COLO668 (cell line): ENCODE measurements around the gene CTSD.

ENCODE experiments used
- DNase-seq: peaks from one replicate; lab custom pipeline; 2025; ENCODE audit not compliant: unreplicated experiment; lab: John Stamatoyannopoulos, UW

CTSD gene

DNA sequence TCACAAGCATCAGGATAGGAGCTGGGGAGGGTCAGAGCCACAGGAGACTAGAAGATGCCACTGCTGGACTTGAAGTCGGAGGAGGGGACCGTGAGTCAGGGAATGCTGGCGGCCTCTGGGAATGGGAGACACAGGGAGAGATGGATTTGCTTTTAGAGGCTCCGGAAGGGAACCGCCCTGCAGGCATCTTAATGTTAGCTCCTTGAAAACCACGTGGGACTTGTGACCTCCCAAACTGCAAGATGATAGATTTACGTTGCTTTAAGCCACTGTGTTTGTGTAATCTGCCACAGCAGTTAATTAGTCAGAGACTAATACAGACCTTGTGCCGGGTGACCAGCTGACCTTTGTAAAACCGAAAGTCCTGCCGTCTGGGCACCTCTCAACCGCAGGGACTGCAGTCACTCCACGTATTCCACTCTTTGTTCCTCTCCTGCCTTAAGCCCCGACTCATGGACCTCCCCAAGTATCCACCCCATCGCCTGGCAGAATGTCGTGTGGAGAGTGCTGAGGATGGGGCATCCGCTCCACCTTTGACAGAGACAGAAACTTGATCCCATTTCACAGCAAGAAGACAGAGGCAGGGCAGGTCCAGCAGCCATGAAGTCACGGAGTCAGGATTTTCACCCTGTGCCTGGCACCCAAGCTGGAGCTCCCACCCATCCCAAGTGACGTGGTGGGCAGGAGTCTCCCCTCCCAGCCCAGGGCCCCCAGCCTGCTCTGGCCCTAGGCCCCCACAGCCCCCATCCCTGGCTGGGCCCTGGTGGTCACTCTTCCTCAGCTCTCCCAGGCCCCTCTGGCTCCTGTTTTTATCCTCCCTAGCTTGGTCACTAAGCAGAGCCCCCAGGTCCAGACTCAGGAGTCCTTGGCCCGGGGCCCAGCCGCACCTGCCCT, 19.4 kb upstream of the CTSD start:
- no peak for DNase-seq

DNA sequence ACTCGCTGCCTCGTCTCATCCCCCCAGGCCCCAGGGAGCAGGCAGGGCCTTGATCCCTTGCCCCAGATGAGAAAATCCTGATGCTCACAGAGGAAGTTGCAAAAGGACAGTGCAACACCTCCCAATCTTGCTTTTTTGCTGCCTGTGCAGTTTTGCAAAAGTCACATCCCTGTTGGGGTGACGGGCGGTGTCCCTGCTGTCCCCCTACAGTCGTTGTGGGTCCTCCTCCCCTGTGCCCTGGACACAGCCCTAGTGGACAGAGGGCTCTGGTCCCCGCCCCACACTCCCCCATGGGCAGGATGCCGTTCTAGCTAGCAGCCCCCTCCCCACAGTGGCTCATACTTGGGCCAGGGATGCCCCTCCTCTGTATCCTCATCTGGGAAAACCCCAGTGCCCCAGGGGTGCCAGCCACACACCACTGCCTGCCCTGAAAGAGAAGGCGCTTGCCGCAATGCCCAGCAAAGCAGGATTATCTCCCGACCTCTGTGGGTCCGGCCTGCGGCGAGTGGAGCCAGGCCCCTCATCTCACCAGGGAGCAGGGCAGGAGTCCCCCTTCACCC, 18.4 kb upstream of the CTSD start:
- DNase-seq, result no peak

DNA sequence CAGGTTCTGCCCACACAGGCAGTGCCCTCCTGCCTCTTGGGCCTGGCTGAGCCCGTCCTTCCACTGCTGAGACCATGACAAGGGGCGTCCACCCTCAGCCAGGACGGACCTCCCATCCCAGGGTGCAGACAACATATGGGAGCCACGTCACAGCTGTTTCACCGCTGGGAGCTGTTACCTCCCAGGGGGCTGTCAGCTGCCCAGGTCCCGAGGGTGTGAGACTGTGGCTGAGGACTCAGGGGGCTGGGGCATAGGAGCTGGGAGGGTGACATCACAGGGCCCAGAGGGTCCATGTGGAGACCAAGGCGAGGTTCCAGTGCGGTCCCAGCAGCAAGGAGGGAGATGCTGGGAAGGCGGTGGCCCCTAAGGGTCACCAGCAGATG, 17.9 kb upstream of the CTSD start:
- DNase-seq, result no peak

DNA sequence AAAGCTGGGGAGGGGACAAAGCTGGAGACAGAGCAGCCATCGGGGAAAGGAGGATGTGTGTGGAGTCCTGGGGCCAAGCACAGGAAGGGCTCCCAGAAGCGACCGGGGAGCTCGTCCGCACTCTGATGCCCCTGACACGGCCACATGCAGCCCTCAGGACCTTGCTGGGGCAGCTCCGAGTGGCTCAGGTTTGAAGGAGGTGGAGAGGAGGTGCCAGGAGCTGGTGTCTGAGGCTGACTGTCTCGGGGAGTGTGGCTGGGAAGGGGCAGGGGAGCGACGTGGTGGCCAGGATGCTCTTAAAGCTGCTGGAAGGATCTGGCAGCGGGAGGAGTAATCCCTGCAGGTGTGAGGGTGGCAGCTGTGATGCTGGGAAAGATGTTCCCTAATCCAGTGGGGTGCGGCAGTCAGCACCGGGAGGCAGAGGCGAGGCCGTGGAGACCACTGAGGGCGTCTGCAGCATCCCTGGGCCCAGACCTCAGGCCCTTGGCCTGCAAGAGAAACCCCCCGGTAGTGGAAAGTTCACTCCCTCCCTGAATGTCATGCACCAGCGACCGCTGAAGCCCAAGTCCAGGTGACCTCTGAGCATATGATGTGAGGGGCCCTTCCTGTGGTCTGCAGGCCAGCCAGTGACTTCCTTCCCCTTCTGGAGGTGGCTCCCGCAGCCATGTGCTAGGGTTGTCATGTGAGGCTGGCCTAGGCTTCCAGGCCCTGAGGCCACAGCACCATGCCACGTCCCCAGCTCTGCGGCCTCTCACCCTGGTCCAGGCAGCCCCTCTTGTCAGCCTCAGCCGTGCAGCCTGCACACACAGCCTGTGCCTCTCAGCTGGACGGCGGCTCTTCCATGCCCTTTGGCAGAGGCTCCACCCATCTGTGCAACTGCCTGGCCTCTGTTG, 17.2 kb upstream of the CTSD start:
- DNase-seq, result no peak

DNA sequence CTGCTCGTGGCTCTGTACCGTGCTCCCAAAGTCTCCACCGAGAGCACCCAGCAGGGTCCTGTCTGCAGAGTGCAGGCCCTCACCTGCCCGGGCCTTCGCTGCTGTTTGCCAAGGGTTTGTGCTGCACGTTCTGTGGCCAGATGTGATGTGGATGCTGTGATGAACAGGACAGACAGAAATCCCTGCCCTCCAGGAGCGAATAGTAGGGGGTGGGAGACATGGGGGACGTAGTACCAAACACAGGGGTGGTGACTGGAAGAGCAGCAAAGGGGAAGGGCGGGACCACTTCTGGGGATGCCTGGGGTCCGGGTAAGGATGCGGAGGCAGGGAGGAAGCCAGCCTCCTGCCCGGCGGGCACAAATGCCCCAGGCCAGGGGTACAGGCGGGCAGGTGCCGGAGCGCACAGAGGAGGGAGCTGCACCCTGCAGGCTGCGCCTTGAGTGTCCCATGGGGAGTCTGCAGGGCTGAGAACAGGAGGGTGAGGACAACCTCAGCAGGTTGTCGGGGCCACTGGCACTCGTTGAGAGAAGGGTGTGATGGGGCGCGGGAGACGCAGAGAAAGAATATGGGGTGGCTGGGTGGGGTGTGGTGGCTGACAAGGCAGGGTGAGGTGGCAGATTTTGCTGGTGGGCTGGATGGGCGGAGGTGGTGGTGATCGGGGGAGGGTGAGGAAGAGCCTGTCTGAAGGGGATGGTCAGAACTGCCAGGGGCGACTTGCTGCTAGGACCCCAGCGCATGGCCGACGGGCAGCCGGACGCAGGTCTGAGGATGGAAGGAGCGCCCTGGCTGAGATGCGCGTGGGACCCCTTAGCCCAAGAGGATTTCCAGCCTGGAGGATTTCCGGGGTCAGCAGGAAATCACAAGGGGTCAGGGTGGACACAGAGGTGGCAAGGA, 16.3 kb upstream of the CTSD start:
- no peak for DNase-seq

DNA sequence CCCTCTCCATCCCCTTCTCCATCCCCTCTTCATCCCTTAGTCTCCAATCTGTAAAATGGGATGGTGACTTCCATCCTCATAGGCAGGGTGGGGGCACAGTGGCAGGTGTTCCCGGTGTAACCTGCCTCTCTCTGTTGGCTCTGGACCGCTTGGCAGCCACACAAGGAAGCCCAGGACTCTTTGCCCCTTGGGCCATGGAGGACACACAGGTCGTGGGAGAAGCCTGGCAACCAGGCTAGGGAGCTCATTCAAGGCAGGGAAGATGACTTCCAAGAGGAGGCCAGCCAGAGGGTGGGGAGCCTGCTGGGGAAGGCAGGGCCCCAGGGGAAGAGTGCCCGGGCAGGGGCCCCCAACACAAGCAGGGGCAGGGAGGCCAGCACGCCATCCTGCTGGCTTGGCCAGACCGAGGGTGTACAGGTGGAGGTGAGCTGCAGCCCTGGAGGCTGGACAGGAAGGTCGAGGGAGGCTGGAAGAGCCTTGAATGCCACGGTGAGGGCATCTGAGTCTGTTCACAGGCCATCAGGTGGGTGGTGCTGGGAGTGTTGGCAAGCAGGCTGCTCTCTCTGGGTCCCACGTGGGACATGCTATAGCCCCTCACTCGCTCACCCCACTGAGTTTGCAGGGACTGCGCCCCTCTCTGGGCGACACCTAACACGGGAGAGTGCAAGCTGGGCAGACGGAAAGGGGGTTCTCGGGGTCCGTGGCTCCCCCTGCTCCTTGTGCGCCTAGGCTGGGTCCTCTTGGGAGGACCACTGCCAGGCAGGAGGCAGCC, 15.5 kb upstream of the CTSD start:
- DNase-seq, result no peak

DNA sequence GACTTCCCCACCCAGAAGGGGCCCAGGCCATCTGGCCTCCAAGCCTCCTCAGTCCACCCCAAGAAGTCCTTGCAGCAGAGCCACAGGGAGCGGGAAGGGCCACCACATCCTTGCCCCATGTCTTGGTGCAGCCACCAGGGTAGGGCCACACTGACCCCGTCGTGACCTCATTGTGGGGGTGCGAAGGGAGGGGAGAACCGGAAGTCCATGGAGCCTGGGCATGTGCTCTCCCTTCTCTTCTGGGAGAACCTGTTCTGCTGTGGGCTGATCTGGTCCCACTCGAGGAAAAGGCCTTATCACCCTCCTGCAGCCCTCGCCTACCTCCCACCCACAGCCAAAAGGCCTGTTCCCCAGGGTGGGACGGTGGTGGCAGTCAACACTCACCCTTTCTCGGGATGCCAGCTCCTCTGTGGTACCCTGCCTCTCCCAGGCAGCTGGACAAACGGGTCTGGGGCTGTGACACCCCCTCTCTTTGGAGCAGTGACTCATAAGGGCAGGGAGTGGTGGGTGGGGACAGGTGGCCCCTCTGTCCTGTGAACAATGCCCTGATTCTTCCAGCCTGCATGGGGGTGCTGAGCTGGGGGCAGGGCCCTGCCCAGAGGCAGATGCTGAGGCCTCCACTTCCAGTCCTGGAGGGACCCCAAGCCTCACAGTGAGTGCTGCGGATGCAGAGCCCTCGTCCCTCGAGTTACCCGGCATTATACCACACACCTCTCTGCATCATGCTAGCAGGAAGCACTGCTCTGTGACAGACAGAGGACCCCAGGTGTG, 14.6 kb upstream of the CTSD start:
- DNase-seq, result no peak

DNA sequence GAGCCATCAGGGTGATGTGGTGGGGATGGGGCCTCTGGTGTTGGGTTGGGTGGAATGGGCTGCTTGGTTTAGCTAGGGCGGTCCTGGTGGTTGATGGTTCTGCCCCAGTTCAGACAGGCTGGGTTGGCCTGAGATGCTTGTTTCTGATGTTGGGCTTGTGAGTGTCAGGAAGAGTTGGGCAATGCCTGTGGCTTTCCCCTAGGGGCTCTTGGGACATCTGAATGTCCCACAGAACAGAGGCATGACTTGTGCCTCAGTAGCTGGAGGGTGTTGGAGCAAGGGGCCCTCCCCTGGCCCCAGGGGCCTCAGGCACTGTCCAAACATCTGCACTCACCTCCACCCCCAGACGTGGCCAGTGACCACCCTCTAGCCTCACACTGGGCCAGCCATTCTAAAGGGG, 14.0 kb upstream of the CTSD start:
- DNase-seq, result no peak

DNA sequence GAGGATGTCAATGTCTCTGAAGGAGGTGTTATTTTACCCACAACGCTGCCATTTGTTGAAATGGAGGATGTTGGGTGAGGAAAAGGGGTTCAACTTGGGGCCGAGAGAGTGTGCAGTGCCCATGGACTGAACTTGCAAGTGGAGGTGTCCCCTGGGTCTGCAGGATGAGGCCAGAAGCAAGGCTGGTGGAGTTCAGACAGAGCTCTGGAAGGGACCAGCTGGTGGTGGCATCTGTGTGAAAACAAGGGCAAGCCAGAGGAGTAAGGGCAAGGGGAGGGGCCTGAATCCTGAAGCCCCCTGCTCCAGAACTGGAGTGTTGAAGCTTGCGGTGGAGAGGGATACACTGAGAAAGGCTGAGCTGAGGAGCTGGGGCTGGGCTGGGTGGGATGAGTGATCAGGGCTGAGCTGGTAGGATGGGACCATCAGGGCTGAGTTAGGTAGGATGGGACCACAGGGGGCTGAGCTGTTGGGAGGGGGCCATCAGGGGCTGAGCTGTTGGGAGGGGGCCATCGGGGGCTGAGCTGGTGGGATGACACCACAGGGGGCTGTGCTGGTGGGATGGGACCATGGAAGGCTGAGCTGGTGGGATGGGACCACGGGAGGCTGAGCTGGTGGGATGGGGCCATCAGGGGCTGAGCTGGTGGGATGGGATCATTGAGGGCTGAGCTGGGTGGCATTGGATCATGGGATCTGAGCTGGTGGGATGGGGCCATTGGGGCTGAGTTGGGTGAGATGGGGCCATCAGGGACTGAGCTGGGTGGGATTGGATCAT, 13.4 kb upstream of the CTSD start:
- DNase-seq, result no peak

DNA sequence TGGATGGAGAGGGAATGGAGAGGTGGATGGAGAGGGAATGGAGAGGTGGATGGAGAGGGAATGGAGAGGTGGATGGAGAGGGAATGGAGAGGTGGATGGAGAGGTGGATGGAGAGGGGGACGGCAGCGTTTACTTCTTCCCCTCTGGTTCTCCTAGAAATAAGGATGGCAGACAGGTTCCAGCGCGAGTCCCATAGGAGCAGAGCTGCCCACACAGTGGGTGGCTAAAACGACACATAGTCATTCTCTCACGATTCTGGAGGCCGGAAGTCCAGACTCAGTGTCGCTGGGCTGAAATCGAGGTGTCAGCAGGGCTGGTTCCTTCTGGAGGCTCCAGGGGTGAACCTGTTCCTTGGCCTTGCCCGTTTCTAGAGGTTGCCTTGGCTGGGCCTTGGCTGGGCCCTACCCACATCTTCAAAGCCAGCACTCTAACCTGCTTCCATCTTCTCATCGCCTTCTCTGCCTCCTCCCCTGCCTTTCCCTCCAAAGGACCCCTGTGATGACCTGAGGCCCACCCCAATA, 12.7 kb upstream of the CTSD start:
- no peak for DNase-seq

DNA sequence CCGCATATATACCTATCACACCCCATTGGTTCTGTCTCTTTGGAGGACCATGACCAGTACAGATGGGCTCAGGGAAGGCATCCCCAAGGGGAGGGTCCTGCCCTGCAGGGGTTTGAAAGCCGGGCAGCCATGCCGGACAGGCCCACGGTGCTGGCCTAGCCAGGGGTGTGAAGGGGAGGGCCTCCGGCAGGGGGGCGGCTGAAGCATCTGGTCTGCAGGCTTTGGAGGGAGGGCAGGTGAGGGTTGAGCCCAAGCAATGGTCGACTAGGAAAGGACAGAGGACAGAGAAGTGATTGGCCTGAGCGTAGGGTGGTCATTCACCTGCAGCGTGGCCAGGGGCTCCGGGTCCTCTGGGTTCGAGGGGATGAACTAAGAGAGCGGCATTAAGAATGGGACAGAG, 11.2 kb upstream of the CTSD start:
- no peak for DNase-seq

DNA sequence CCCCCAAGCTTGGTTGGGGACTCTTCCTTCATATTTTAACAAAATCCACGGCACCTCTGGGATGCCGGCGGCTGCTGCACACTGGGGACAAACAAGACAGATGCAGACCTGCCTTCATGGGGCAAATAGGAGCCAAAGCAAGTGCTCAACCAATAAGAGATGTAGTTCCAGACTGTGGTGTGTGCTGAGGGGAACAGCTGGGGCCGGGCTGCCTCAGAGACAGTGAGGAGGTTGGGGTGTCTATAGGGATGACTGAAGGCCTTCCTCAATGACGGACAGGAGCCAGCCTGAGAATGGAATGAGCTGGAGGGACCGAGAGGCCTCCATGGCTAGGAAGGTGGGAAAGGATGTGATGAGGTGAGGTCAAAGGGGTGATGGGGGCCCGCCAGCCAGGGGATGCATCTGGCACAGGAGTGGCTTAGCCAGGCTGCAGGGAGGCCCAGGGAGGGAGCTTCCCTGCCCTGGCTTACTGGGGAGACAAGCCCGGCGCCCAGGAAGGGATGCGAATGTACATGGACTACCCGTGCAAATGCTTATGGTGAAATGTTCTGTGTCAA, 10.3 kb upstream of the CTSD start:
- no peak for DNase-seq

DNA sequence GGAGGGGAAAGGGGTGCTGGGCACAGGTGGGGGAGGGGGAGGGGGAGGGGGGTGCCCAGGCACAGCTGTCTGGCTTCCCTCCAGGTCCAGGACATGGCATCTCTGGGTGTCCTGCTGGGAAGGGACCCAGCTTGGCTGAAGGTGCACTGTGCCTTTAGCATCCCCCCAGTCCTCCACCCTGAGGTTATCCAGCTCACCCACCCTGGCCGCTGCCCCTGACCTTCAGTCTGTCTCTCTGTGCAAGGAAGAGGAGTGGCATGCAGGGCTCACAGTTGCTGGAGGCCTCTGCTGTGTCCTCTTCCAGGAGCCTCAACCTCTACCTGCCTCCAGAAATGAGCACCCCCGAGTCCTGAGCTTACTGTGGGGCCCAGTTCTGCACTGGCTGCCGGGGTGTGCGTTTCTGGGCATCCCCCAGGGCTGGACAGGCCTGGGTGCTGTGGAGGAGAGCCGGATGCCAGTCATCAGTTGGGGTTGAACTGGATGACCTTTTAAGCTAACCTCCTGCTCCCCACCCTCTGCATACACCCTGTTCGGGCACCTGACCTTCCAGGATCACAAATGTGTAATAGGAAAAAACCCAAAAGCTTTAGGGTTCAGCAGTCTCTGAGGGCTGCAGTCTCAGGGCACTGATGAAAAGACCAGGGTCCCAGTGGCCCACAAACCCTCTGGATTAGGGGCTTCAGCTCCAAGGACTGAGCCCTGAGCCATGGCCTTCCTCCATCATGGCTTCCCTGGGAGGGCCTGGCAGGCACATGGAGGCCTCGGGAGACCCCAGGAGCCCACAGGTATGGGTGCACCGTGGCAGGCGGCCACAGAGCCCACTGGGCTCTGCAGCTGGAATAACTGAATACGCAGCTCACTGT, 9.6 kb upstream of the CTSD start:
- DNase-seq, result no peak

DNA sequence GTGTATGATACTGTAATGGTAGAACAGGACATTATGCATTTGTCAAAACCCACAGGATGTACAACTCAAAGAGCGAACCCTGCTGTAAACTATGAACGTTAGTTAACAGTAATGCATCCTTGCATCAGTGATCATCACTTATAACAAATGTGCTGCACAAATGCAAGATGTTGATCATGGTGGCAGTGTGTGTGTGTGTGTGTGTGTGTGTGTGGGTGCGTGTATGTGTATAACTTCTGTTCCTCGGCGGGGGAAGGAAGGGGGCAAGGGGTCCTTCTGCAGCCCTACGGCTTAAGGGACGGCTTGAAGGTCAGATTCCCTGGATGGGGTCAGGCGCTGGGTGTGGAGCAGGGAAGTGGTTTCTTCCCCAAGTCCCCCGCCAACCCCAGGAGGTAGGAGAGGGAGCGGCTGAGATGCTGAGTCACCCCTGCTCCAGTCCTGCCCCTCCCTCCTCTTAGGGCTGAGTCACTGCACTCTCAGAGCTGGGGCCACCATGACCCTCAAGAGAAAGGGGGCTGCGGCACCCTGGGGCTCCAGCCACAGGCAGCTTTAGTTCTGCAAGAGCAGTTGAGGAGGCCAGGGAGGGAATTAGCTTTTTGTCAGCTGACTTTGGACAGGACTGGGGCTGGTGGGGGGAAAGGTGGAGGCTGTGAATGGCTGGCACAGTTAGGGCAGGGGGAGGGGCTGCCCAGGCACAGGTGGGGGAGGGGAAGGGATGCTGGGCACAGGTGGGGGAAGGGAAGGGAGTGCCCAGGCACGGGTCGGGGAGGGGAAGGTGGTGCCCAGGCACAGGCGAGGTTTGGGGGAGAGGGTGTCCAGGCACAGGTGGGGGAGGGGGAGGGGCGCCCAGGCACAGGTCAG, 8.8 kb upstream of the CTSD start:
- DNase-seq, result no peak

DNA sequence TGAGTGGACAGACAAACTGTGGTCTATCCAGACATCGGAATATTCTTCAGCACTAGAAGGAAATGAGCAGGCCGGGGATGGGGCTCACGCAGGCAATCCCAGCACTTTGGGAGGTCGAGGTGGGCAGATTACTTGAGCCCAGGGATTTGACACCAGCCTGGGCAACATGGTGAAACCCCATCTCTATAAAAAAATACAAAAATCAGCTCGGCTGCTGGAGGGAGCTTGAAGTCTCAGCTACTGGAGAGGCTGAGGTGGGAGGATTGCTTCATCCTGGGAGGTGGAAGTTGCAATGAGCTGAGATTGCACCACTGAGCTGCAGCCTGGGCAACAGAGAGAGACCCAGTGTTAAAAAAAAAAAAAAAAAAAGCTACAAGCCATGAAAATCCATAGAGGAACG, 8.0 kb upstream of the CTSD start:
- DNase-seq, result no peak

DNA sequence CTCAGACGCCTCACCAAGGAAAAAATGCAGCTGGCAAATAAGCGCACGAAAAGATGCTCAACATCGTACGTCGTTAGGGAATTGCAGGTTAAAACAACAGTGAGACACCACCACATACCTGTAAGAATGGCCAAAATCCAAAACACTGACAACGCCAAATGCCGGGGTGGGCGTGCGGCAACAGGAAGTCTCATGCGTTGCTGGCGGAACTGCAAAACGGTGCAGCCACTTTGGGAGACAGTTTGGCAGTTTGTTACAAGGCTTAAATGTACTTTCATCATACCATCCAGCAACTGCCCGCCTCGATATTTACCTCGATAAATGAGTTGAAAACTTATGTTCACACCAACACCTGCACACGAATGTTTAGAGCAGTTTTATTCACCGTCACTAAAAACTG, 7.5 kb upstream of the CTSD start:
- no peak for DNase-seq
